ENCODE data around the gene ADAMTS2. TPM values are rescaled to one million over a fixed set of nuclear protein-coding genes. Genes with fewer than 3 reads are reported as not detected.

The ADAMTS2 gene
- total and polyA plus RNA-seq, 2 donors (not counting 3 experiments of a cell fraction or from before 2014, with no cell fraction given) = not detected

GRCh38 chr5:179327021-179327735 lies 18.1 kb downstream of the ADAMTS2 start:
- Histone ChIP-seq H3K9me1 (replicated peaks; ENCODE audit: control insufficient read depth, extremely low read depth, insufficient read depth, low read length) (no peaks in the 10 kb centered on the region), H3K4me3 (replicated peaks in 1 of 3; ENCODE audit: insufficient read depth in 1 of 3, low read depth in 1 of 3, low read length in 3 of 3) (no peak overlapping the region), H3K79me2 (ENCODE audit: control insufficient read depth, insufficient read depth, low read length) (no peaks in the 10 kb centered on the region), H2AFZ (ENCODE audit: low read depth, low read length) (no peak overlapping the region), H3K4me2 (ENCODE audit: insufficient read depth, low read length) (no peak overlapping the region), H3K9me3 (replicated peaks; ENCODE audit: control insufficient read depth, insufficient read depth, low read length) (peaks cover 1% of the 10 kb centered on the region), H3K27me3 (ENCODE audit: control insufficient read depth in 2 of 2, insufficient read depth in 2 of 2, low read length in 2 of 2) (no peaks in the 10 kb centered on the region), H4K20me1 (replicated peaks; ENCODE audit: control insufficient read depth, extremely low read depth, insufficient read depth, low read length) (no peaks in the 10 kb centered on the region), H3K36me3 (ENCODE audit: control insufficient read depth in 2 of 2, extremely low read depth in 1 of 2, insufficient read depth in 2 of 2, low read length in 2 of 2) (no peaks in the 10 kb centered on the region), H3K9ac (replicated peaks; ENCODE audit: extremely low read depth, insufficient read depth, low read length) (no peak overlapping the region), H3K4me1 (ENCODE audit: control insufficient read depth, extremely low read depth, insufficient read depth, low read length) (no peaks in the 10 kb centered on the region), H3K27ac (ENCODE audit: insufficient read depth, low read depth, low read length) (no peak overlapping the region)
- dilution Hi-C loops (cut with MboI; ENCODE audit: extremely low pct_ligation_motif_present, low sequenced_read_pairs) = no loop called here
- FAIRE-seq = no peak
- no peak for TF ChIP-seq POLR2AphosphoS5 (IDR thresholded peaks at IDR 0.05; ENCODE audit: insufficient read depth, low read depth, low read length)
- TF ChIP-seq MAX (IDR thresholded peaks at IDR 0.05; ENCODE audit: insufficient read depth, insufficient read length) = no peak
- intact Hi-C loops (cut with micrococcal nuclease) = no loop called here
- DNase-seq (ENCODE audit: low read depth, low spot score) = no peak
- BruUV-seq (replicated peaks) = no TSS peak
- ChIA-PET CTCF (no interaction called here), POLR2A (no interaction called here)

- DNase-seq (ENCODE audit: low read depth, low spot score) (no peak), FAIRE-seq (no peak)
- no peak overlapping the region for H3K9ac ChIP-seq (replicated peaks; ENCODE audit: extremely low read depth, insufficient read depth, low read length)
- BruUV-seq (replicated peaks) = no TSS peak
- no peaks in the 10 kb centered on the region for H3K4me1 ChIP-seq (ENCODE audit: control insufficient read depth, extremely low read depth, insufficient read depth, low read length)
- H3K27ac ChIP-seq (ENCODE audit: insufficient read depth, low read depth, low read length) = no peak overlapping the region
- H3K27me3 ChIP-seq (ENCODE audit: control insufficient read depth in 2 of 2, insufficient read depth in 2 of 2, low read length in 2 of 2) = no peaks in the 10 kb centered on the region
- intact Hi-C loops (cut with micrococcal nuclease) (no loop called here), dilution Hi-C loops (cut with MboI; ENCODE audit: extremely low pct_ligation_motif_present, low sequenced_read_pairs) (no loop called here)
- H2AFZ ChIP-seq (ENCODE audit: low read depth, low read length) = no peak overlapping the region
- H4K20me1 ChIP-seq (replicated peaks; ENCODE audit: control insufficient read depth, extremely low read depth, insufficient read depth, low read length) = no peaks in the 10 kb centered on the region
- H3K36me3 ChIP-seq (ENCODE audit: control insufficient read depth in 2 of 2, extremely low read depth in 1 of 2, insufficient read depth in 2 of 2, low read length in 2 of 2) = no peaks in the 10 kb centered on the region
- CTCF ChIA-PET = no interaction called here
- H3K9me1 ChIP-seq (replicated peaks; ENCODE audit: control insufficient read depth, extremely low read depth, insufficient read depth, low read length) = no peaks in the 10 kb centered on the region
- POLR2A ChIA-PET = no interaction called here
- no peak overlapping the region for H3K4me3 ChIP-seq (replicated peaks in 1 of 3; ENCODE audit: insufficient read depth in 1 of 3, low read depth in 1 of 3, low read length in 3 of 3)
- peaks cover 1% of the 10 kb centered on the region for H3K9me3 ChIP-seq (replicated peaks; ENCODE audit: control insufficient read depth, insufficient read depth, low read length)
- TF ChIP-seq EZH2 (IDR thresholded peaks at IDR 0.05; ENCODE audit: borderline replicate concordance, low read depth, low read length, severe bottlenecking) (no peak), MYC (IDR thresholded peaks at IDR 0.05; ENCODE audit: low read depth, low read length) (no peak), POLR2A (IDR thresholded peaks at IDR 0.05; ENCODE audit: low read depth, low read length) (no peak), MAX (IDR thresholded peaks at IDR 0.05; ENCODE audit: insufficient read depth, insufficient read length) (no peak), POLR2AphosphoS5 (IDR thresholded peaks at IDR 0.05; ENCODE audit: insufficient read depth, low read depth, low read length) (no peak), CTCF (IDR thresholded peaks at IDR 0.05; ENCODE audit: extremely low read depth in 1 of 2, insufficient read depth in 1 of 2, low read depth in 1 of 2, low read length in 2 of 2) (no peak), JUN (IDR thresholded peaks at IDR 0.05; ENCODE audit: borderline replicate concordance, insufficient read depth, insufficient read length, low read depth) (no peak), FOS (IDR thresholded peaks at IDR 0.05; ENCODE audit: borderline replicate concordance, insufficient read depth, low read length) (no peak), GATA2 (IDR thresholded peaks at IDR 0.05; ENCODE audit: insufficient read depth, insufficient read length, low read depth, low read length) (no peak)
- no peaks in the 10 kb centered on the region for H3K79me2 ChIP-seq (ENCODE audit: control insufficient read depth, insufficient read depth, low read length)
- no peak overlapping the region for H3K4me2 ChIP-seq (ENCODE audit: insufficient read depth, low read length)
Observed at GRCh38 chr5:179326122-179326927, 18.9 kb downstream of the ADAMTS2 start.
